Measurements from ENCODE around the gene CCDC142. TPM values are rescaled to one million over a fixed set of nuclear protein-coding genes. Genes with fewer than 3 reads are reported as not detected.

The CCDC142 gene
- total and polyA plus RNA-seq, 9 of the 15 experiments (the other 6 are each of a cell fraction or from before 2014, with no cell fraction given): 0.55 to 11.7 (median 7.2) TPM

GRCh38 chr2:74528600-74529356 is 46.0 kb upstream of the CCDC142 start:
- H3K9me1 ChIP-seq (ENCODE audit: control insufficient read depth, insufficient read depth, low read length): peaks cover 3% of the 10 kb centered on the region
- H4K20me1 ChIP-seq (replicated peaks; ENCODE audit: control insufficient read depth, insufficient read depth, low read length): peaks cover 5% of the 10 kb centered on the region; the same call in 1 of the 2 replicates
- no peaks in the 10 kb centered on the region for H3K27me3 ChIP-seq (ENCODE audit: control insufficient read depth in 2 of 2, insufficient read depth in 2 of 2, low read length in 2 of 2)
- peaks cover 65% of the 10 kb centered on the region for H3K36me3 ChIP-seq (ENCODE audit: control insufficient read depth, insufficient read depth, low read length)
- BruUV-seq (replicated peaks): no TSS peak
- H3K4me1 ChIP-seq (replicated peaks in 1 of 2; ENCODE audit: control insufficient read depth in 2 of 2, insufficient read depth in 2 of 2, low read length in 2 of 2): peaks cover 28 to 33% of the 10 kb centered on the region in 2 experiments
- peak overlapping the region; percentile 93 to 97 for H3K9ac ChIP-seq (ENCODE audit: insufficient read depth in 1 of 2, low read depth in 2 of 2, low read length in 2 of 2)
- H3K9me3 ChIP-seq (replicated peaks; ENCODE audit: control insufficient read depth, insufficient read depth, low read depth, low read length): no peaks in the 10 kb centered on the region
- H3K79me2 ChIP-seq (ENCODE audit: control insufficient read depth, insufficient read depth, low read length): peaks cover 52% of the 10 kb centered on the region
- H3K27ac ChIP-seq (ENCODE audit: extremely low read depth, low read depth, low read length): peak overlapping the region; percentile 94
- peak in 3 of 4 experiments; percentile 28 to 50 (median 32) for DNase-seq (ENCODE audit: extremely low read depth in 1 of 4, low spot score in 3 of 4)
- H3K4me3 ChIP-seq: peak overlapping the region; percentile 96
- H2AFZ ChIP-seq (ENCODE audit: low read depth, low read length): peak overlapping the region; percentile 89
- CTCF ChIA-PET (ENCODE audit: low intra/inter-chr PET ratio): no interaction called here
- WGBS (ENCODE audit: insufficient coverage, low coverage, missing lambda C conversion rate): under 1% methylated on average over 29 of the region's 29 CpGs
- intact Hi-C loops (cut with micrococcal nuclease) (loop anchor here (1.0 to 2.0 kb wide), 3 partner anchors 21 to 74 kb away; partner anchors contain the start of genes CCDC142, PCGF1 and TTC31), in situ Hi-C loops (cut with MboI) (no loop called here)
- peak; percentile 8 for ATAC-seq
- peak overlapping the region; percentile 96 for H3K4me2 ChIP-seq (ENCODE audit: insufficient read depth, low read length)
- peak; percentile 15 for FAIRE-seq
- POLR2A ChIA-PET: interaction anchor here (0.6 to 3.9 kb wide), 14 partner anchors 8 to 313 kb away, joined by 3 to 25 read pairs (median 4); partner anchors contain the start of gene MRPL53
- TF ChIP-seq, protein P1, sequence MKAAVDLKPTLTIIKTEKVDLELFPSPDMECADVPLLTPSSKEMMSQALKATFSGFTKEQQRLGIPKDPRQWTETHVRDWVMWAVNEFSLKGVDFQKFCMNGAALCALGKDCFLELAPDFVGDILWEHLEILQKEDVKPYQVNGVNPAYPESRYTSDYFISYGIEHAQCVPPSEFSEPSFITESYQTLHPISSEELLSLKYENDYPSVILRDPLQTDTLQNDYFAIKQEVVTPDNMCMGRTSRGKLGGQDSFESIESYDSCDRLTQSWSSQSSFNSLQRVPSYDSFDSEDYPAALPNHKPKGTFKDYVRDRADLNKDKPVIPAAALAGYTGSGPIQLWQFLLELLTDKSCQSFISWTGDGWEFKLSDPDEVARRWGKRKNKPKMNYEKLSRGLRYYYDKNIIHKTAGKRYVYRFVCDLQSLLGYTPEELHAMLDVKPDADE (conservative IDR thresholded peaks at IDR 0.05; ENCODE audit: control insufficient read depth, low read depth, low read length): peak; percentile 32; the same call in 1 of the 2 replicates
- TF ChIP-seq C11orf30 (IDR thresholded peaks at IDR 0.05; ENCODE audit: low read depth): no peak
- TF ChIP-seq RBM14 (IDR thresholded peaks at IDR 0.05; ENCODE audit: borderline replicate concordance, insufficient read depth, low read depth, low read length): no peak
- TF ChIP-seq MGA (IDR thresholded peaks at IDR 0.05): 0 out of 2 replicates have a peak, but pooled peaks have one; percentile 32
- no peak for TF ChIP-seq RFX7 (CRISPR knock-in tag; IDR thresholded peaks at IDR 0.05)
- TF ChIP-seq HMBOX1 (IDR thresholded peaks at IDR 0.05): no peak

All from K562 (cell line).